Right lobe of liver (tissue), 6 donors: ENCODE data around the gene CTCF. TPM values are rescaled to one million over a fixed set of nuclear protein-coding genes. Genes with fewer than 3 reads are reported as not detected.

Experiments
- ATAC-seq, 4 donors: fragments of 200-7000 bp; cut with Tn5 transposase; one replicate each; pipeline ENCODE4 v1.9.1; 2020; ENCODE audit warnings: mild to moderate bottlenecking in 4 of 4, moderate library complexity in 4 of 4
- DNase-seq, 3 donors: peaks; one replicate each; pipeline ENCODE4 v3.0.0-alpha.2; 2020
- H3K27ac ChIP-seq, 3 donors: fragments of 200-600 bp; one replicate each; pipeline ENCODE4 v1.8.0; 2022
- H3K27me3 ChIP-seq, 2 donors: fragments of 200-600 bp; one replicate each; pipeline ENCODE4 v1.8.0; 2022
- H3K36me3 ChIP-seq, 4 donors: fragments of 200-600 bp; sonication (generic) in 1 of 4; one replicate each; pipeline versions ENCODE4 v1.5.1 to v1.8.0; 2017 to 2022; ENCODE audit warnings: control low read depth in 1 of 4
- H3K4me1 ChIP-seq, 4 donors: fragments of 200-600 bp; sonication (generic) in 1 of 4; one replicate each; pipeline versions ENCODE4 v1.5.1 to v1.8.0; 2017 to 2022; ENCODE audit warnings: control low read depth in 1 of 4
- H3K4me3 ChIP-seq, 3 donors: fragments of 200-600 bp; one replicate each; pipeline ENCODE4 v1.8.0; 2022
- H3K9me3 ChIP-seq, 4 donors: fragments of 200-600 bp; sonication (generic) in 1 of 4; one replicate each; pipeline versions ENCODE4 v1.5.1 to v1.8.0; 2017 to 2022; ENCODE audit warnings: control low read depth in 1 of 4
- CTCF ChIP-seq, 4 donors: fragments of 200-600 bp in 3 of 4; fragments of 450-650 bp in 1 of 4; IDR thresholded peaks; one replicate each; pipeline versions ENCODE4 v1.5.1 to v1.8.0; 2016 to 2022; ENCODE audit warnings: antibody characterized with exemption in 4 of 4, mild to moderate bottlenecking in 2 of 4
- POLR2A ChIP-seq: fragments of 450-650 bp; IDR thresholded peaks from one replicate; pipeline ENCODE4 v1.6.1; 2017; ENCODE audit warnings: antibody characterized with exemption, mild to moderate bottlenecking
- WGBS: methylation state at CpG from one replicate; pipeline ENCODE4 v1.1.6; 2018; ENCODE audit warnings: low coverage, low lambda C conversion rate; ENCODE audit not compliant: insufficient coverage; ENCODE audit errors: missing lambda C conversion rate; 5-methylcytosine and 5-hydroxymethylcytosine counted together
- intact Hi-C, 2 donors: fragments of 100-400 bp; cut with DNase I; formaldehyde crosslinking; loops; one replicate each; pipeline versions ENCODE4 v1.11.2 to v1.14.1; 2022
- total RNA-seq, 6 experiments: library from RNA; depleted of rRNA in 2 of 6; stranded (reverse); fragments of >200 nt in 2 of 6; fragmentation: NEBNext Ultra II Directional in 3 of 6; extraction: Animal tissue kit (Norgen Biotek cat#: 25700) in 3 of 6; gene quantifications; one replicate each; pipeline versions ENCODE4 v1.1.0 to v1.2.4, GENCODE V29; 2016 to 2023
- donor health status: DM: no; HTN: yes; CAD: no.
- donor health status: DM: no; HTN: no; CAD: no.
- donor health status: DM: no; HTN: no; CAD: no.
- donor health status: DM: no; HTN: yes; CAD: no.
- donor health status: DM: no; HTN: yes; CAD: no.

The CTCF gene
- total RNA-seq, 6 experiments from 2014 or later, result 14.3 to 18.5 (median 17.0) TPM

GRCh38 chr16:67654403-67654911 lies 92.1 kb downstream of the CTCF start:
- H3K27me3 ChIP-seq, result peaks cover 0 to 12% of the 10 kb centered on the region in 2 donors
- ATAC-seq (no peak), DNase-seq (no peak)
- no peaks in the 10 kb centered on the region for H3K9me3 ChIP-seq
- intact Hi-C loops, result no loop called here
- peaks cover 0 to 8% (median 0%) of the 10 kb centered on the region in 4 donors for H3K4me1 ChIP-seq
- H3K36me3 ChIP-seq, result no peaks in the 10 kb centered on the region
- H3K4me3 ChIP-seq, result no peak overlapping the region
- TF ChIP-seq CTCF (IDR thresholded peaks at IDR 0.05), result no peak
- TF ChIP-seq POLR2A, result no peak
- no peak overlapping the region for H3K27ac ChIP-seq
- 71% methylated on average over 14 of the region's 30 CpGs for WGBS

- Histone ChIP-seq H3K27ac (no peak overlapping the region), H3K27me3 (peaks cover 0 to 12% of the 10 kb centered on the region in 2 donors), H3K36me3 (no peaks in the 10 kb centered on the region), H3K9me3 (no peaks in the 10 kb centered on the region), H3K4me3 (no peak overlapping the region), H3K4me1 (peaks cover 0 to 11% (median 0%) of the 10 kb centered on the region in 4 donors)
- DNase-seq, result no peak
- 73% methylated on average over 3 of the region's 4 CpGs for WGBS
- intact Hi-C loops, result no loop called here
- no peak for ATAC-seq
- no peak for TF ChIP-seq CTCF (IDR thresholded peaks at IDR 0.05)
- TF ChIP-seq POLR2A, result no peak
Measured at GRCh38 chr16:67655363-67655762, 93.0 kb downstream of the CTCF start.

GRCh38 chr16:67656344-67657016 lies 94.2 kb downstream of the CTCF start:
- DNase-seq (no peak), ATAC-seq (no peak)
- no peak for TF ChIP-seq POLR2A
- no peak for TF ChIP-seq CTCF (IDR thresholded peaks at IDR 0.05)
- Histone ChIP-seq H3K9me3 (no peaks in the 10 kb centered on the region), H3K36me3 (no peaks in the 10 kb centered on the region), H3K27ac (no peak overlapping the region), H3K4me3 (no peak overlapping the region), H3K4me1 (peaks cover 0 to 11% (median 0%) of the 10 kb centered on the region in 4 donors), H3K27me3 (peaks cover 0 to 12% of the 10 kb centered on the region in 2 donors)
- no CpG with 5 or more reads among the region's 9 CpGs for WGBS
- intact Hi-C loops, result no loop called here

GRCh38 chr16:67657017-67657608 lies 94.8 kb downstream of the CTCF start:
- peaks cover 0 to 12% of the 10 kb centered on the region in 2 donors for H3K27me3 ChIP-seq
- H3K4me1 ChIP-seq, result peaks cover 0 to 11% (median 0%) of the 10 kb centered on the region in 4 donors
- no peak overlapping the region for H3K4me3 ChIP-seq
- H3K36me3 ChIP-seq, result no peaks in the 10 kb centered on the region
- ATAC-seq (no peak), DNase-seq (no peak)
- no peak overlapping the region for H3K27ac ChIP-seq
- H3K9me3 ChIP-seq, result no peaks in the 10 kb centered on the region
- TF ChIP-seq POLR2A (no peak), CTCF (IDR thresholded peaks at IDR 0.05) (no peak)
- intact Hi-C loops, result no loop called here
- 98% methylated on average over 5 of the region's 16 CpGs for WGBS
